HepG2 (cell line): Measurements from ENCODE around the gene CHMP6. TPM values are rescaled to one million over a fixed set of nuclear protein-coding genes. Genes with fewer than 3 reads are reported as not detected.

Experiments used
- AFF4 ChIP-seq: sonication (generic); formaldehyde crosslinking; IDR thresholded peaks from 2 replicates; pipeline ENCODE4 v1.4.0; 2020; ENCODE audit warnings: missing genetic modification reagents
- ATF3 ChIP-seq: sonication (generic); formaldehyde crosslinking; IDR thresholded peaks from 2 replicates; pipeline ENCODE4 v1.4.0; 2020; ENCODE audit warnings: missing genetic modification reagents
- BRCA1 ChIP-seq: sonication (generic); formaldehyde crosslinking; IDR thresholded peaks from 2 replicates; pipeline ENCODE4 v1.4.0; 2020; ENCODE audit warnings: missing genetic modification reagents
- CBFB ChIP-seq: sonication (generic); formaldehyde crosslinking; IDR thresholded peaks from 2 replicates; pipeline ENCODE4 v1.4.0; 2020; ENCODE audit warnings: missing genetic modification reagents
- GATA4 ChIP-seq: sonication (generic); IDR thresholded peaks from 2 replicates; pipeline ENCODE4 v1.6.1; 2016; ENCODE audit warnings: antibody characterized with exemption, low read depth, borderline replicate concordance
- HOXA3 ChIP-seq: sonication (generic); formaldehyde crosslinking; IDR thresholded peaks from 2 replicates; pipeline ENCODE4 v1.5.0; 2020; ENCODE audit warnings: missing genetic modification reagents
- KMT2A ChIP-seq: sonication (generic); formaldehyde crosslinking; IDR thresholded peaks from 2 replicates; pipeline ENCODE4 v1.4.0; 2020; ENCODE audit warnings: missing genetic modification reagents
- MNT ChIP-seq: fragments of 450-650 bp; IDR thresholded peaks from 2 replicates; pipeline ENCODE4 v1.6.1; 2016
- MTA1 ChIP-seq: sonication (generic); formaldehyde crosslinking; IDR thresholded peaks from 2 replicates; pipeline ENCODE4 v1.4.0; 2020; ENCODE audit warnings: missing genetic modification reagents, mild to moderate bottlenecking, borderline replicate concordance
- NFIB ChIP-seq: sonication (generic); formaldehyde crosslinking; IDR thresholded peaks from 2 replicates; pipeline ENCODE4 v1.9.0; 2021; ENCODE audit warnings: missing genetic modification reagents, mild to moderate bottlenecking, borderline replicate concordance
- NRL ChIP-seq: sonication (generic); formaldehyde crosslinking; IDR thresholded peaks from 2 replicates; pipeline ENCODE4 v1.5.0; 2020; ENCODE audit warnings: missing genetic modification reagents, mild to moderate bottlenecking, moderate library complexity, borderline replicate concordance
- RBM22 ChIP-seq: fragments of 200-400 bp; formaldehyde crosslinking; optimal IDR thresholded peaks from 2 replicates; pipeline ENCODE3; 2017; ENCODE audit warnings: mild to moderate bottlenecking, low read length, moderate library complexity
- RXRB ChIP-seq: IDR thresholded peaks from 2 replicates; pipeline ENCODE4 v1.6.1; 2016; ENCODE audit warnings: borderline replicate concordance, missing genetic modification reagents, missing compliant biosample characterization
- SP1 ChIP-seq, 2 experiments: fragments of 450-650 bp in 1 of 2; sonication (generic) in 1 of 2; formaldehyde crosslinking in 1 of 2; IDR thresholded peaks; 2 replicates each; pipeline versions ENCODE4 v1.4.0 to v1.6.1; 2016 to 2020; ENCODE audit warnings: missing genetic modification reagents in 1 of 2
- SP2 ChIP-seq: sonication (generic); formaldehyde crosslinking; IDR thresholded peaks from 2 replicates; pipeline ENCODE4 v1.5.1; 2020; ENCODE audit warnings: mild to moderate bottlenecking, missing genetic modification reagents
- SRSF4 ChIP-seq: fragments of 200-400 bp; formaldehyde crosslinking; IDR thresholded peaks from one replicate; pipeline ENCODE4 v1.6.1; 2018; ENCODE audit warnings: mild to moderate bottlenecking, low read depth, low read length, moderate library complexity; ENCODE audit not compliant: poor library complexity, severe bottlenecking
- ZBTB1 ChIP-seq: sonication (generic); formaldehyde crosslinking; IDR thresholded peaks from 2 replicates; pipeline ENCODE4 v1.4.0; 2020; ENCODE audit warnings: missing genetic modification reagents, borderline replicate concordance
- ZNF143 ChIP-seq: sonication (generic); formaldehyde crosslinking; IDR thresholded peaks from 2 replicates; pipeline ENCODE4 v1.4.0; 2020; ENCODE audit warnings: missing genetic modification reagents
- ZNF20 ChIP-seq: sonication (generic); formaldehyde crosslinking; IDR thresholded peaks from 2 replicates; pipeline ENCODE4 v1.4.0; 2020; ENCODE audit warnings: mild to moderate bottlenecking, moderate library complexity, missing genetic modification reagents
- ZNF383 ChIP-seq: sonication (generic); formaldehyde crosslinking; IDR thresholded peaks from 2 replicates; pipeline ENCODE4 v1.4.0; 2020; ENCODE audit warnings: missing genetic modification reagents, mild to moderate bottlenecking, borderline replicate concordance
- ZNF501 ChIP-seq: sonication (generic); formaldehyde crosslinking; IDR thresholded peaks from 2 replicates; pipeline ENCODE4 v1.5.1; 2020; ENCODE audit warnings: mild to moderate bottlenecking, moderate library complexity, missing genetic modification reagents
- ZNF570 ChIP-seq: sonication (generic); formaldehyde crosslinking; IDR thresholded peaks from 2 replicates; pipeline ENCODE4 v1.4.0; 2020; ENCODE audit warnings: mild to moderate bottlenecking, missing genetic modification reagents, borderline replicate concordance
- ZNF777 ChIP-seq: sonication (generic); formaldehyde crosslinking; IDR thresholded peaks from 2 replicates; pipeline ENCODE4 v1.4.0; 2020; ENCODE audit warnings: missing genetic modification reagents
- ZNF790 ChIP-seq: sonication (generic); formaldehyde crosslinking; IDR thresholded peaks from 2 replicates; pipeline ENCODE4 v1.8.0; 2022; ENCODE audit warnings: missing genetic modification reagents, mild to moderate bottlenecking, borderline replicate concordance
- ZSCAN31 ChIP-seq: sonication (generic); formaldehyde crosslinking; IDR thresholded peaks from 2 replicates; pipeline ENCODE4 v1.5.0; 2020; ENCODE audit warnings: low read depth, mild to moderate bottlenecking, missing genetic modification reagents
- polyA plus RNA-seq, 8 experiments: library from polyadenylated mRNA; depleted of rRNA in 3 of 8; stranded (reverse) in 7 of 8; unstranded in 1 of 8; fragments of >200 nt; fragmentation: Illumina TruSeq in 4 of 8; extraction: Trizol in 4 of 8; gene quantifications; 2 replicates each; pipeline versions ENCODE4 v1.2.1 to v1.2.3, GENCODE V29; 2011 to 2016; ENCODE audit warnings: low read depth in 4 of 8, missing spikeins in 1 of 8, mixed read lengths in 1 of 8; ENCODE audit not compliant: insufficient read depth in 1 of 8
- total RNA-seq, 5 experiments: library from RNA; depleted of rRNA; stranded (reverse); fragments of >200 nt; fragmentation: Illumina TruSeq; extraction: Trizol; gene quantifications; 2 replicates each; pipeline ENCODE4 v1.2.3, GENCODE V29; 2016; ENCODE audit warnings: low read depth in 1 of 5

Gene CHMP6
- total and polyA plus RNA-seq, 2 of the 13 experiments (the other 11 are each of a cell fraction or from before 2014, with no cell fraction given): 11.1 to 24.2 TPM

GRCh38 chr17:81034779-81035520 is 43.3 kb downstream of the CHMP6 start, which contains the start of gene BAIAP2 (continued):
- 0 out of 2 replicates have a peak, but pooled peaks have one; percentile 43 for TF ChIP-seq AFF4 (CRISPR knock-in tag)
- TF ChIP-seq NFIB (CRISPR knock-in tag): no peak
- TF ChIP-seq GATA4: peak; percentile 95
- no peak for TF ChIP-seq ZNF20
- peak; percentile 91 for TF ChIP-seq SP2 (CRISPR knock-in tag)
- TF ChIP-seq ZNF383: no peak
- TF ChIP-seq HOXA3 (CRISPR knock-in tag): 0 out of 2 replicates have a peak, but pooled peaks have one; percentile 52
- TF ChIP-seq SRSF4: no peak
- peak; percentile 68; the same call in 1 of the 2 replicates for TF ChIP-seq BRCA1 (CRISPR knock-in tag)
- peak; percentile 72; the same call in 1 of the 2 replicates for TF ChIP-seq KMT2A
- TF ChIP-seq MNT: no peak
- no peak for TF ChIP-seq MTA1 (CRISPR knock-in tag)
- peak; percentile 69; the same call in 1 of the 2 replicates for TF ChIP-seq ZNF777
- peak; percentile 90 for TF ChIP-seq CBFB (CRISPR knock-in tag)
- no peak for TF ChIP-seq RBM22
- TF ChIP-seq ZNF790: peak; percentile 65; the same call in 1 of the 2 replicates
- TF ChIP-seq ZNF501: no peak
- TF ChIP-seq ZNF143 (CRISPR knock-in tag): no peak
- no peak for TF ChIP-seq ZBTB1 (CRISPR knock-in tag)
- TF ChIP-seq SP1 (IDR thresholded peaks at IDR 0.05): no peak
- peak; percentile 93 for TF ChIP-seq SP1 (CRISPR knock-in tag; IDR thresholded peaks at IDR 0.05)
- TF ChIP-seq NRL (CRISPR knock-in tag): peak; percentile 74; the same call in 1 of the 2 replicates
- peak; percentile 71; the same call in 1 of the 2 replicates for TF ChIP-seq ZSCAN31
- peak; percentile 72; the same call in 1 of the 2 replicates for TF ChIP-seq RXRB
- TF ChIP-seq ZNF570 (CRISPR knock-in tag): no peak
- TF ChIP-seq ATF3 (CRISPR knock-in tag): peak; percentile 51
